HepG2 (cell line): ENCODE data around the gene FOXD1. TPM values are rescaled to one million over a fixed set of nuclear protein-coding genes. Genes with fewer than 3 reads are reported as not detected.

ENCODE experiments used
- ATF2 ChIP-seq: sonication (generic); formaldehyde crosslinking; IDR thresholded peaks from 2 replicates; pipeline ENCODE4 v1.4.0; 2020; ENCODE audit warnings: missing genetic modification reagents
- ESRRA ChIP-seq: sonication (generic); formaldehyde crosslinking; IDR thresholded peaks from 2 replicates; pipeline ENCODE4 v1.5.1; 2020; ENCODE audit warnings: mild to moderate bottlenecking, low read depth, missing genetic modification reagents
- KAT2B ChIP-seq: fragments of 150-350 bp; IDR thresholded peaks from 2 replicates; pipeline ENCODE4 v1.6.1; 2014; ENCODE audit warnings: low read depth, low read length, borderline replicate concordance
- KIAA2018 ChIP-seq: sonication (generic); formaldehyde crosslinking; IDR thresholded peaks from 2 replicates; pipeline ENCODE4 v1.5.0; 2020; ENCODE audit warnings: mild to moderate bottlenecking, missing genetic modification reagents, borderline replicate concordance
- MBNL3 ChIP-seq: fragments of 250-450 bp; sonication (Bioruptor Pico); conservative IDR thresholded peaks from 2 replicates; pipeline ENCODE4 v1.8.0; 2022; ENCODE audit warnings: mild to moderate bottlenecking, inconsistent platforms
- MXI1 ChIP-seq: IDR thresholded peaks from 3 replicates; pipeline ENCODE4 v1.6.1; 2012; ENCODE audit warnings: low read depth, low read length, inconsistent platforms, borderline replicate concordance
- NFATC3 ChIP-seq: sonication (generic); formaldehyde crosslinking; IDR thresholded peaks from 2 replicates; pipeline ENCODE4 v1.5.1; 2020; ENCODE audit warnings: mild to moderate bottlenecking, missing genetic modification reagents
- NR0B2 ChIP-seq: sonication (generic); formaldehyde crosslinking; IDR thresholded peaks from 2 replicates; pipeline ENCODE4 v1.4.0; 2020; ENCODE audit warnings: mild to moderate bottlenecking, missing genetic modification reagents
- ZFP1 ChIP-seq: IDR thresholded peaks from 2 replicates; pipeline ENCODE4 v1.6.1; 2016
- ZMYM3 ChIP-seq: sonication (generic); formaldehyde crosslinking; IDR thresholded peaks from 2 replicates; pipeline ENCODE4 v1.5.1; 2020; ENCODE audit warnings: mild to moderate bottlenecking, missing genetic modification reagents
- ZNF549 ChIP-seq: sonication (generic); formaldehyde crosslinking; IDR thresholded peaks from 2 replicates; pipeline ENCODE4 v1.5.0; 2020; ENCODE audit warnings: missing genetic modification reagents
- ZNF646 ChIP-seq: sonication (generic); formaldehyde crosslinking; IDR thresholded peaks from 2 replicates; pipeline ENCODE4 v1.9.0; 2021; ENCODE audit warnings: mild to moderate bottlenecking, missing genetic modification reagents
- ZNF761 ChIP-seq: sonication (generic); formaldehyde crosslinking; conservative IDR thresholded peaks from 2 replicates; pipeline ENCODE4 v1.4.0; 2020; ENCODE audit warnings: mild to moderate bottlenecking, missing genetic modification reagents
- polyA plus RNA-seq, 8 experiments: library from polyadenylated mRNA; depleted of rRNA in 3 of 8; stranded (reverse) in 7 of 8; unstranded in 1 of 8; fragments of >200 nt; fragmentation: Illumina TruSeq in 4 of 8; extraction: Trizol in 4 of 8; gene quantifications; 2 replicates each; pipeline versions ENCODE4 v1.2.1 to v1.2.3, GENCODE V29; 2011 to 2016; ENCODE audit warnings: low read depth in 4 of 8, missing spikeins in 1 of 8, mixed read lengths in 1 of 8; ENCODE audit not compliant: insufficient read depth in 1 of 8
- total RNA-seq, 5 experiments: library from RNA; depleted of rRNA; stranded (reverse); fragments of >200 nt; fragmentation: Illumina TruSeq; extraction: Trizol; gene quantifications; 2 replicates each; pipeline ENCODE4 v1.2.3, GENCODE V29; 2016; ENCODE audit warnings: low read depth in 1 of 5

FOXD1 gene
- total and polyA plus RNA-seq, 2 of the 13 experiments (the other 11 are each of a cell fraction or from before 2014, with no cell fraction given): 0.04 to 0.05 TPM

- TF ChIP-seq ZNF646 (CRISPR knock-in tag) (no peak), ZMYM3 (CRISPR knock-in tag) (no peak), MXI1 (no peak), KIAA2018 (no peak), MBNL3 (no peak), ZFP1 (CRISPR knock-in tag) (no peak), ZNF761 (CRISPR knock-in tag) (no peak), NR0B2 (CRISPR knock-in tag) (no peak), ATF2 (CRISPR knock-in tag) (no peak), KAT2B (no peak), NFATC3 (CRISPR knock-in tag) (no peak), ESRRA (CRISPR knock-in tag) (no peak), ZNF549 (no peak)
Measured at GRCh38 chr5:73437101-73437776, 11.3 kb downstream of the FOXD1 start (continued).
